Hepatocyte (in vitro differentiated cells): ENCODE results near the gene IDH3A.

Source experiments
- EZH2 ChIP-seq: fragments of 200-600 bp; sonication (generic); IDR thresholded peaks from 2 replicates; pipeline ENCODE4 v1.6.1; 2016; ENCODE audit warnings: antibody characterized with exemption, mild to moderate bottlenecking, borderline replicate concordance
- EZH2phosphoT487 ChIP-seq: fragments of 200-600 bp; sonication (generic); IDR thresholded peaks from one replicate; pipeline ENCODE4 v1.6.1; 2018; ENCODE audit warnings: antibody characterized with exemption, mild to moderate bottlenecking, low read depth, moderate library complexity; ENCODE audit not compliant: unreplicated experiment, severe bottlenecking
- TF ChIP-seq, protein P1 (sequence below): fragments of 200-600 bp; sonication (generic); IDR thresholded peaks from 2 replicates; pipeline ENCODE4 v1.5.1; 2016; ENCODE audit warnings: antibody characterized with exemption, mild to moderate bottlenecking; ENCODE audit not compliant: poor library complexity

- TF ChIP-seq, protein P1, sequence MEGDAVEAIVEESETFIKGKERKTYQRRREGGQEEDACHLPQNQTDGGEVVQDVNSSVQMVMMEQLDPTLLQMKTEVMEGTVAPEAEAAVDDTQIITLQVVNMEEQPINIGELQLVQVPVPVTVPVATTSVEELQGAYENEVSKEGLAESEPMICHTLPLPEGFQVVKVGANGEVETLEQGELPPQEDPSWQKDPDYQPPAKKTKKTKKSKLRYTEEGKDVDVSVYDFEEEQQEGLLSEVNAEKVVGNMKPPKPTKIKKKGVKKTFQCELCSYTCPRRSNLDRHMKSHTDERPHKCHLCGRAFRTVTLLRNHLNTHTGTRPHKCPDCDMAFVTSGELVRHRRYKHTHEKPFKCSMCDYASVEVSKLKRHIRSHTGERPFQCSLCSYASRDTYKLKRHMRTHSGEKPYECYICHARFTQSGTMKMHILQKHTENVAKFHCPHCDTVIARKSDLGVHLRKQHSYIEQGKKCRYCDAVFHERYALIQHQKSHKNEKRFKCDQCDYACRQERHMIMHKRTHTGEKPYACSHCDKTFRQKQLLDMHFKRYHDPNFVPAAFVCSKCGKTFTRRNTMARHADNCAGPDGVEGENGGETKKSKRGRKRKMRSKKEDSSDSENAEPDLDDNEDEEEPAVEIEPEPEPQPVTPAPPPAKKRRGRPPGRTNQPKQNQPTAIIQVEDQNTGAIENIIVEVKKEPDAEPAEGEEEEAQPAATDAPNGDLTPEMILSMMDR, result no peak
- TF ChIP-seq EZH2 (no peak), EZH2phosphoT487 (no peak)
These were observed 47.6 kb upstream of the IDH3A start for GRCh38 chr15:78101423-78102105.
